Measurements from ENCODE around the gene FEN1. TPM values are rescaled to one million over a fixed set of nuclear protein-coding genes. Genes with fewer than 3 reads are reported as not detected.
A peak's percentile ranks its signal among the peaks of the same experiment; 100 is the strongest.

FEN1 gene
- total RNA-seq, 2 donors from 2014 or later: 4.5 to 5.4 TPM

DNA sequence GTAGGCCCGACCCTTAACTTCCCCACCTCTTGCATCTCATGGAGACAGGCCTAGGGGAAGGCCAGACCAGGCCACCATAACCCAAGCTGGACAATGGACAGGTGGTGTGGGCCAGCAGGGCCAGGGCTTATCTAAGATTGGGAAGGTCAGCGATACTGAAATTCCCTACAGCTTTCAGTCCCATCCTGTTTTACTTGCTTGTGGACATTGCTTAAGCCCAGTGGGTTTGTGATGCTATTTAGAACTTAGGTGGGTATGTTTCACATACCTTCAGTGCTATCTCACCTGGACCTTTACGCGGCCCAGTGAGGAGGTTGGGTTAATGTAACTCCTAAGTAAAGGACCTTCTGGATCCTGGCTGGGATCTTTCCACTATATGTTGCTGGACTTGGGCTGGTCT is 37.1 kb downstream of the FEN1 start:
- Histone ChIP-seq H3K27me3 (replicated peaks; ENCODE audit: insufficient read depth) (no peaks in the 10 kb centered on the region), H3K4me3 (peak overlapping the region; percentile 85), H3K4me1 (ENCODE audit: control insufficient read depth in 1 of 2, low read depth in 2 of 2) (peaks cover 24 to 60% of the 10 kb centered on the region in 2 donors), H3K27ac (peak overlapping the region; percentile 86 to 95), H3K9me3 (no peaks in the 10 kb centered on the region), H3K36me3 (no peaks in the 10 kb centered on the region)
- TF ChIP-seq, protein P1, sequence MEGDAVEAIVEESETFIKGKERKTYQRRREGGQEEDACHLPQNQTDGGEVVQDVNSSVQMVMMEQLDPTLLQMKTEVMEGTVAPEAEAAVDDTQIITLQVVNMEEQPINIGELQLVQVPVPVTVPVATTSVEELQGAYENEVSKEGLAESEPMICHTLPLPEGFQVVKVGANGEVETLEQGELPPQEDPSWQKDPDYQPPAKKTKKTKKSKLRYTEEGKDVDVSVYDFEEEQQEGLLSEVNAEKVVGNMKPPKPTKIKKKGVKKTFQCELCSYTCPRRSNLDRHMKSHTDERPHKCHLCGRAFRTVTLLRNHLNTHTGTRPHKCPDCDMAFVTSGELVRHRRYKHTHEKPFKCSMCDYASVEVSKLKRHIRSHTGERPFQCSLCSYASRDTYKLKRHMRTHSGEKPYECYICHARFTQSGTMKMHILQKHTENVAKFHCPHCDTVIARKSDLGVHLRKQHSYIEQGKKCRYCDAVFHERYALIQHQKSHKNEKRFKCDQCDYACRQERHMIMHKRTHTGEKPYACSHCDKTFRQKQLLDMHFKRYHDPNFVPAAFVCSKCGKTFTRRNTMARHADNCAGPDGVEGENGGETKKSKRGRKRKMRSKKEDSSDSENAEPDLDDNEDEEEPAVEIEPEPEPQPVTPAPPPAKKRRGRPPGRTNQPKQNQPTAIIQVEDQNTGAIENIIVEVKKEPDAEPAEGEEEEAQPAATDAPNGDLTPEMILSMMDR (IDR thresholded peaks at IDR 0.05): no peak
- ATAC-seq (ENCODE audit: insufficient number of reproducible peaks, low FRiP score, low read depth) (no peak), DNase-seq (ENCODE audit: low spot score) (no peak)

DNA sequence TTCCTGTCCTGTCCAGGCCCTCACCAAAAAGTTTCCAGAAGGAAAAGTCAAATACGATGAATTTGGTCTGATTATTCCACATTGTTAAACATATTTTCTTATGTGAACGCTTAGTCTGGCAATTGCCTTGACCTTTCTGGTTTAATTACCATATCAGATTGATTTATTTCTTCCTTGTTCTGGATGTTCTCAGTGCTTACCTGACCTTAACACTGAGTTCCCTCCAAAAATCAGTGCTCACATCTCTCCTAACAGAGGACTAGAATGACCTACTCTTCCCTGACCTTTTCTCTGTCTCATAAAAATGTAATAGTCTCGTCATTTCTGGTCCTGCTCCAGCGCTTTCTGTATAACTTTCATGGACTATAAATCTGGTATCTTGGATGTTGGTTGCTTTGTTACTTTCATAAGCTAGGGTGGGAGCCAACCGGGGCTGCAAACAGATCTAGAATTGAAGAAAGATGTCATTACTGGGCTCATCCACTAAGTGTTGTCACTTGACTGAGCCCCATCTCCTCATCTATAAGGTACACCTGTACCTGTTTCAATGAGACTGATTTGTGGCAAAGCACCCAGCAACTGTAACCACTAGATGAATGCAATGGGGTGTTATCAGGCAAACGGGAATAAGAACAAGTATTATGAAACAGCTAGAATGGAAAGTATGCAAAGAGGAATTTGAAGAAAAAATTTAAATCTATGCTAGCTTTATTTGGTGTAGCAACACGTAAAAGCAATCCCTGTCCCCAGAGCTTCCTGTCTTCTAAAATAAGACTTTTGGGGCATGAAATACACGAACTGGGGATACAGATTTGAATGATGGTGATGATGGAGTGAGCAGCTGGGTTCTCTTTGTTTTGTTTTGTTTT is 37.8 kb downstream of the FEN1 start:
- DNase-seq (ENCODE audit: low spot score): no peak
- no peak for ATAC-seq (ENCODE audit: insufficient number of reproducible peaks, low FRiP score, low read depth)
- TF ChIP-seq, protein P1 (IDR thresholded peaks at IDR 0.05): no peak
- Histone ChIP-seq H3K9me3 (no peaks in the 10 kb centered on the region), H3K4me3 (peak overlapping the region; percentile 85), H3K27ac (peak overlapping the region; percentile 86 to 95), H3K27me3 (replicated peaks; ENCODE audit: insufficient read depth) (no peaks in the 10 kb centered on the region), H3K36me3 (no peaks in the 10 kb centered on the region), H3K4me1 (ENCODE audit: control insufficient read depth in 1 of 2, low read depth in 2 of 2) (peaks cover 30 to 66% of the 10 kb centered on the region in 2 donors)

DNA sequence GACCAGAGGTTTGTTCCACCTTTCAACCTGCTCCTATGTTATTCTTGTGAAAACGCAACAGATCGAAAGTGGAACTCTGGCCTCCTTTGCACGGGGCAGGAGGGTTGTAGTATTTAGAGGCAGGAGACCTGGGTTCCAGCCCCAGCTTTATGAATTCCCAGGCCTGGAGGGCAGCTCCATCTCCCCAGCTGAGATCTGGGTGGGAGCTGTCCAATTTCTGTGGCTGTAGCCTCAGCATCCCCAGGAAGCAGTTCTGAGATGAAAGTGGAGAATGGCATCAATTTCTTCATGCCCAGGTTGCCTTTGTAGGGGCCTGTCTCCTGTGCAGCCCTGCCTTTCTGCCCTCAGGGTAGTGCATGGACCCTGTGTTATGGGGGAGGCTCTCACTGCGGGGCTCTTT is 39.5 kb downstream of the FEN1 start:
- Histone ChIP-seq H3K4me1 (ENCODE audit: control insufficient read depth in 1 of 2, low read depth in 2 of 2) (peaks cover 37 to 77% of the 10 kb centered on the region in 2 donors), H3K4me3 (no peak overlapping the region), H3K27ac (peak overlapping the region; percentile 86 to 95), H3K36me3 (no peaks in the 10 kb centered on the region), H3K27me3 (replicated peaks; ENCODE audit: insufficient read depth) (no peaks in the 10 kb centered on the region), H3K9me3 (no peaks in the 10 kb centered on the region)
- TF ChIP-seq, protein P1 (IDR thresholded peaks at IDR 0.05): no peak
- DNase-seq (ENCODE audit: low spot score) (no peak), ATAC-seq (ENCODE audit: insufficient number of reproducible peaks, low FRiP score, low read depth) (no peak)

DNA sequence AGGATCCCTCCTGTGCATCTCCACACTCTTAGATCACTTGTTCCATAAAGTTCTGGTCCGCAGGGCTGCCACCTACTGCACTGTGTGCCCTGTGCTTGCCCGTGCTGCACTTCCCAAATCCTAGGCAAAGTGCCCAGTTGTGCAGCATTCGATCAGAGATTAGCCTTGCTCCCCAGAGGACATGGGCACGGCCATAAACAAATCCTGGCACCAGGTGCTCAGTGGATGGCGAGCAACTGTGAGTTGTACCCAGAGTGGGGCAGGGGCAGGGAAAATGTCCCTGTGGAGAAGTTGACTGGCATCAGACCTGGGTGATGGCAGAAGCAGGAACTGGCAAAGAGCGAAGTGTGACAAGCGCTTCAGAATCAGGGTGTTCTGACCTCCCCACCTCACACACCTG is 40.0 kb downstream of the FEN1 start:
- Histone ChIP-seq H3K4me3 (no peak overlapping the region), H3K4me1 (ENCODE audit: control insufficient read depth in 1 of 2, low read depth in 2 of 2) (peaks cover 37 to 77% of the 10 kb centered on the region in 2 donors)
- no peak for ATAC-seq (ENCODE audit: insufficient number of reproducible peaks, low FRiP score, low read depth)

DNA sequence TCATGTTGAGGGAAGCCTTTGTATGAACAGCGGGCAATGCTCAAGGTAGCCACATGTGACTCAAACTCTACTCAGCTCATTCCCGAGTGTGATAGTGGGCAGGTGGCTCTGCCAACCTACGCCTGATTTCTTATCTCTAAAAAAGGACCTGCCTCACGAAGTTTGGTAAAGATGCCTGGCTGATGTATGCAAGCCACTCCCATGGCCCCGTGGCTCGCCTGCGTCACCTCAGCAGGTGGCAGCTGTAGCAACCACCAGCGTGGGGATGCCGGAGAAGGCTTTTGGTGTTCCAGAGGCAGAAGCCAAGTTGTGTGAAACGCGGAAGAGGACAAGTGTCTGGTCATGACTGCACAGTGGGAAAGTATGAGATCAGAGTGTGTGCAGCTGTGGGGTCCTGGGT is 40.8 kb downstream of the FEN1 start:
- H3K27ac ChIP-seq: peak overlapping the region; percentile 86 to 95
- H3K9me3 ChIP-seq: no peaks in the 10 kb centered on the region
- no peak overlapping the region for H3K4me3 ChIP-seq
- ATAC-seq (ENCODE audit: insufficient number of reproducible peaks, low FRiP score, low read depth) (no peak), DNase-seq (ENCODE audit: low spot score) (no peak)
- no peaks in the 10 kb centered on the region for H3K27me3 ChIP-seq (replicated peaks; ENCODE audit: insufficient read depth)
- no peaks in the 10 kb centered on the region for H3K36me3 ChIP-seq
- TF ChIP-seq, protein P1 (IDR thresholded peaks at IDR 0.05): no peak
- peaks cover 37 to 77% of the 10 kb centered on the region in 2 donors for H3K4me1 ChIP-seq (ENCODE audit: control insufficient read depth in 1 of 2, low read depth in 2 of 2)

More for the DNA sequence above, 40.0 kb downstream of the FEN1 start:
- H3K36me3 ChIP-seq: no peaks in the 10 kb centered on the region
- TF ChIP-seq, protein P1 (IDR thresholded peaks at IDR 0.05): no peak
- peak overlapping the region; percentile 86 to 95 for H3K27ac ChIP-seq
- DNase-seq (ENCODE audit: low spot score): no peak
- H3K9me3 ChIP-seq: no peaks in the 10 kb centered on the region
- H3K27me3 ChIP-seq (replicated peaks; ENCODE audit: insufficient read depth): no peaks in the 10 kb centered on the region

Data from thoracic aorta (tissue), 2 donors.